GM19351 (cell line): ENCODE data around the gene PRKRIP1.
"Not testable (repeated sequence)": the region's sequence is repeated elsewhere in the genome, so short reads cannot be mapped to it uniquely, and the experiment has no call there.

Experiments
- ATAC-seq: cut with Tn5 transposase; IDR thresholded peaks from one replicate; pipeline ENCODE4 v1.9.1; 2021; ENCODE audit warnings: mild to moderate bottlenecking, moderate library complexity; ENCODE audit not compliant: unreplicated experiment

PRKRIP1 gene

GRCh38 chr7:102455596-102455995, 59.4 kb downstream of the PRKRIP1 start:
- ATAC-seq = no peak

DNA sequence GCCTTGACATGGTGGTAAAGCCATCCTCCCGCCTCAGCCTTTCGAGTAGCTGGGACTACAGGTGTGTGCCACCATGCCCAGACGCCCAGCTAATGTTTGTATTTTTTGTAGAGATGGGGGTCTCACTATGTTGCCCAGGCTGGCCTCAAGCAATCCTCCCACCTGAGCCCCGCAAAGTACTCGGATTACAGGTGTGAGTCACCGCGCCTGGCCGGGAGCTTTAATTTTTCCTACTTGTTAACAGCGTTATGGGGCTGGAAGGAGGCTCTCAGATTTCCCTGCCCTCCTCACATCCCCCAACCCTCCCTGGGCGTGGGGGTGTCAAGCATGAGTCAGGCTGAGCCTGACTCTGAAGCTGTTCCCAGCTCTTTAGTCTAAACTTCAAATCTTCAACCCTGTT, 60.2 kb downstream of the PRKRIP1 start:
- no peak for ATAC-seq

DNA sequence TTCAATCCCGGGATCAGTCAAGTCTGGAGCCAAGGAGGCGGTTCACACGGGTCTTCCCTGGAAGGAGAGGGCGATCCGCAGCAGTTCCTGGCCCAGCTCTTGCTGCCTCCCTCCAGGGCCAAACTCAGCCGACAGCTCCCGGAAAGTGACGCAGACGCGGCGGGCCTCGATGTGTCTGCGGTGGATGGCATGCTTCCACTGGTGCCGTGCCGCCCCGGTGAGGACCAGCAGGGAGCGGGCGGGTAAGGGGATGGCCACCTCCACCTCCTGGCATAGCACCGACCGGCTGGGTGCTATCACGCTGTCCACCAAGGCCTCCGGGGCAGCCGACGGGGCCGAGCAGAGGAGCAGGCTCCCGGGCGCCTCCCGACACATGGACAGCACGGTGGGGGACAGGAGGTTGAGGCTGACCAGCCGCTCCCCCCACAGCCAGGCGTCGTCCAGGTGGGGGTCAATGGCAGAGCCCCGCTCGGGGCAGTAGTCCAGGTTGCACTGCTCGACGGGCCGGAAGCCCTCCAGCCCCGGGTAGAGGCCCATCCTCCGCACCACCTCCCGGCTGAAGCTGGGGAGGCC, 61.3 kb downstream of the PRKRIP1 start:
- ATAC-seq = no peak

- ATAC-seq = no peak
Measured at GRCh38 chr7:102459221-102459844, 63.2 kb downstream of the PRKRIP1 start.

DNA sequence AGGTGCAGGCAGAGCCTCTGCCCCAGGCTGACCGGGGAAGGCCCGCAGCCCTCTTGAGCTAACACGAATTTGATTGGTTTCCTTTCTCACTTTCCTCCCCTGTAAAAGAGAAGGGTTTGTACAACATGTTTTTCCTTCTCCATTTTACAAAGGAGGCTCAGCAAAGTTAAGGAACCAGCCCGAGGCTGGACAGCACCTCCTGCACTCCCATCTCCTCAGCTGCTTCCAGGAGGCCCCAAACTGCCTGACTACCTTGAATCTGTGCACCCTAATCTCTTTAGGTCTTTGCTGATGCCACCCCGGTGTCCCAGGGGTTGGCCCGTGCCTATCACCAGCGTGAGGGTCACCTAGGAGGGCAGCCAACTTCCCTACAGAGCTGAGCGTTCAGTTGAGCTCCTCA, 64.3 kb downstream of the PRKRIP1 start:
- ATAC-seq = no peak

- no peak for ATAC-seq
Measured at GRCh38 chr7:102463841-102464576, 67.8 kb downstream of the PRKRIP1 start.

GRCh38 chr7:102464577-102465280, 68.6 kb downstream of the PRKRIP1 start, which contains the start of the genes ALKBH4 and LRWD1:
ALKBH4 (minus strand) TSS chr7:102464863; CDS start chr7:102464836, 27 bp downstream.
LRWD1 (plus strand) TSS chr7:102464984; CDS start chr7:102465081, 97 bp downstream.
- ATAC-seq = peak; percentile 87

DNA sequence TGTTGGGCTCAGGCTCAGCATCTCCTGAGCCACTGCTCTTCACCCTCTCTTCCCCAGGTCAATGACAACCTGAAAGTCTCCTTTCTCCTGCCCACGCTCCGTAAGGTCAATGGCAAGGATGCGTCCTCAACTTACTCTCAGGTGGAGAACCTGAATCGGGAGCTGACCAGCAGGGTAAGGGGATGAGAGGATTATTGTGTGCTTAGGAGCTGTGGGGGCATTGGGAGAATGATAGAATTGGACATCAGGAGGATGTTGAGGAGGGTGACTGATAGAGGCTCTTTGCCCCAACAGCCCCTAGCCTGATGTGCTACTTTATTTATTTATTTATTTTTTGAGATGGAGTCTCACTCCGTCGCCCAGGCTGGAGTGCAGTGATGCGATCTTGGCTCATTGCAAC, 69.9 kb downstream of the PRKRIP1 start:
- ATAC-seq = no peak

- no peak for ATAC-seq
Measured at GRCh38 chr7:102467581-102468477, 71.7 kb downstream of the PRKRIP1 start.

DNA sequence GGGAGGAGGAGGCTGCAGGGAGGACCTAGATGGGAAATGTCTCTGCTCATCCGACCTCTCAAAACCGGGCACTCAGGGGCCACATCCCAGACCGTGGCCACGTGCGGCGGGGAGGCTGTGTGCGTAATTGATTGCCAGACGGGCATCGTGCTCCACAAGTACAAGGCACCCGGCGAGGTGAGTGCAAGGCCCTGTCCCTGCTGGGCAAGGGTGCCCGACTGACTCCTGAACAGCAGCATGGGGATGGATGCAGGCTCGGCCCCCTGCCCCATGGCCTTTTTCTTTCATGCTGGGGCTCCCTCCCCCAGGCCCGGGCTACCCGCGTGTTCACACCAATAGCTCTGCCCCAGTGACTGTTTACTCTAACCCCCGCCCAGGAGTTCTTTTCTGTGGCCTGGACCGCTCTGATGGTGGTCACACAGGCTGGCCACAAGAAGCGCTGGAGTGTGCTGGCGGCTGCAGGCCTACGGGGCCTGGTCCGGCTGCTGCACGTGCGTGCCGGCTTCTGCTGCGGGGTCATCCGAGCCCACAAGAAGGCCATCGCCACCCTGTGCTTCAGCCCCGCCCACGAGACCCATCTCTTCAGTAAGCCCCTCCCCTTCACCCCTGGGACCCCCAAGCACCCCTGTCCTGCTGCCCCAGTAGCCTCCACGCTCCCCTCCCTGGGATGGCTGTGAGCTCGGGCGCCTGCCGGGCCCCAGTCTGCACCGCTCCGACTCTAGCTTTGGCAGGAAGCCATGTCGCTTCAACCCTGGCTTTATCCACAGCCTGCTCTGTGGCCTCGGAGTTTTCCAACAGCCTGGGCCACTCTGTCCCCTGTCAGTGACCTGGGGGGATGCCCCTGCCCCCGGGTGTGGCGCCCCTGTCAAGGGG, 72.6 kb downstream of the PRKRIP1 start:
- ATAC-seq = no peak

- no peak for ATAC-seq
Measured at GRCh38 chr7:102469351-102469971, 73.3 kb downstream of the PRKRIP1 start.

- no peak for ATAC-seq
Measured at GRCh38 chr7:102469972-102470825, 74.0 kb downstream of the PRKRIP1 start.

GRCh38 chr7:102471791-102472125, 75.6 kb downstream of the PRKRIP1 start:
- no peak for ATAC-seq

DNA sequence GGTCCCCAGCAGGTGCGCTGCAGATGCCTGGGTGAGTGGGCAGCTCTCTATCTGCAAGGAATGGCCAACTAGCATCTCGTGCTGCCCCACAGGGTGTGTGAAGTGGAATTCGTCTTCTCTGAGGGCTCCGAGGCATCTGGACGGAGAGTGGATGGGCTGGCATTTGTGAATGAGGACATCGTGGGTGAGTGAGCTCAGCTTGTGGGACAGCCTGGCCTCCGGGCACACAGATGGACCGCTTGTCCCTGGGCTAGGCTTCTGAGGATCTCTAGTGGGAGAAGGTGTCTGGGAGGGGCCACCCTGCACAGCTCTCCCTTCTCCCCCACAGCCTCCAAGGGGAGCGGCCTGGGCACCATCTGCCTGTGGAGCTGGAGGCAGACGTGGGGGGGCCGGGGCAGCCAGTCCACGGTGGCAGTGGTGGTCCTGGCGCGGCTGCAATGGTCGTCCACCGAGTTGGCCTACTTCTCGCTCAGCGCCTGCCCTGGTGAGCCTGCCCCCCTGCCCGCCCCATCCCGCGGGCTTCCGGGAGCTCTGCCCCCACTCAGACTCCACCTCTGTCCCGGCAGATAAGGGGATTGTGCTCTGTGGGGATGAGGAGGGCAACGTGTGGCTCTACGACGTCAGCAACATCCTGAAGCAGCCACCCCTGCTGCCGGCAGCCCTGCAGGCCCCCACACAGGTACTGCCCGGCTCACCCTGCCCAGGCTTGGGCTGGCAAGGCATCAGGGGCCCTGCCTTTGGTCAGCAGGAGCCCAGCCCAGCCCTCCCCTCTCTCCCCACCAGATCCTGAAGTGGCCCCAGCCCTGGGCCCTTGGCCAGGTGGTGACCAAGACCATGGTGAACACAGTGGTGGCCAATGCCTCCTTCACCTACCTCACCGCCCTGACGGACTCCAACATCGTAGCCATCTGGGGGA, 76.2 kb downstream of the PRKRIP1 start:
- no peak for ATAC-seq

GRCh38 chr7:102473271-102473991, 77.3 kb downstream of the PRKRIP1 start:
- ATAC-seq = no peak

DNA sequence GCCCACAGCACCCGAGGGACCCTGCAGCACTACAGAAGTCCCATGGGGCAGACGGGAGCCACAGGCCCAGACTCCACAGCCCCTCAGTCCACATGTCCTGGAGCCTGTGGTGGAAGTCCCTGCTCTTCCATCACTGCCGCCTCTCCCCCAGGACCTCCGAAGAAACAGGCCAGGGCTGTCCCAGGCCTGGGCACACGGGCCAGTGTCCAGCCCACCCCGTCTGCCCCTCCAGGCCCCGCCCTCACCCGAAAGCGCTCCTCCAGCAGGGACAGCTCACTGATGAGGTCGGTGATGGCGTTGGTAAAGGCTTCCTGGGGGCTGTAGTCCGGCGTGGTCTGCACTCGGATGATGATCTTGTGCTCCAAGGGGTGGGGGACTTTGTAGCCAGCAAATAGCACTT, 78.0 kb downstream of the PRKRIP1 start:
- not testable (repeated sequence) for ATAC-seq
